ENCODE results near the gene SPATA24.

The SPATA24 gene

GRCh38 chr5:139408191-139408590 lies 4.3 kb upstream of the SPATA24 start:
- no peak for ATAC-seq

GRCh38 chr5:139407517-139407916 lies 3.6 kb upstream of the SPATA24 start:
- no peak for ATAC-seq
- no peak for TF ChIP-seq CSDC2 (CRISPR knock-in tag; IDR thresholded peaks at IDR 0.05)
- no peak for TF ChIP-seq GLIS3 (CRISPR knock-in tag; IDR thresholded peaks at IDR 0.05)
- TF ChIP-seq ZNF8 (CRISPR knock-in tag; IDR thresholded peaks at IDR 0.05), result no peak
- no peak for TF ChIP-seq ZFP3 (CRISPR knock-in tag; IDR thresholded peaks at IDR 0.05)
- TF ChIP-seq, protein P1, sequence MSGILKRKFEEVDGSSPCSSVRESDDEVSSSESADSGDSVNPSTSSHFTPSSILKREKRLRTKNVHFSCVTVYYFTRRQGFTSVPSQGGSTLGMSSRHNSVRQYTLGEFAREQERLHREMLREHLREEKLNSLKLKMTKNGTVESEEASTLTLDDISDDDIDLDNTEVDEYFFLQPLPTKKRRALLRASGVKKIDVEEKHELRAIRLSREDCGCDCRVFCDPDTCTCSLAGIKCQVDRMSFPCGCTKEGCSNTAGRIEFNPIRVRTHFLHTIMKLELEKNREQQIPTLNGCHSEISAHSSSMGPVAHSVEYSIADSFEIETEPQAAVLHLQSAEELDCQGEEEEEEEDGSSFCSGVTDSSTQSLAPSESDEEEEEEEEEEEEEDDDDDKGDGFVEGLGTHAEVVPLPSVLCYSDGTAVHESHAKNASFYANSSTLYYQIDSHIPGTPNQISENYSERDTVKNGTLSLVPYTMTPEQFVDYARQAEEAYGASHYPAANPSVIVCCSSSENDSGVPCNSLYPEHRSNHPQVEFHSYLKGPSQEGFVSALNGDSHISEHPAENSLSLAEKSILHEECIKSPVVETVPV (CRISPR knock-in tag; IDR thresholded peaks at IDR 0.05), result no peak
- TF ChIP-seq ZNF565 (CRISPR knock-in tag; conservative IDR thresholded peaks at IDR 0.05; ENCODE audit: low read depth), result no peak
- TF ChIP-seq POU6F1 (CRISPR knock-in tag; IDR thresholded peaks at IDR 0.05; ENCODE audit: borderline replicate concordance, low read depth), result no peak
- no peak for TF ChIP-seq ZC3H10 (CRISPR knock-in tag; IDR thresholded peaks at IDR 0.05)
- TF ChIP-seq ESRRG (CRISPR knock-in tag; IDR thresholded peaks at IDR 0.05), result no peak
- TF ChIP-seq TOX (CRISPR knock-in tag; IDR thresholded peaks at IDR 0.05; ENCODE audit: borderline replicate concordance), result no peak
- TF ChIP-seq ZNF70 (CRISPR knock-in tag; IDR thresholded peaks at IDR 0.05), result no peak
- TF ChIP-seq TCF4 (CRISPR knock-in tag; IDR thresholded peaks at IDR 0.05; ENCODE audit: borderline replicate concordance), result no peak
- TF ChIP-seq RARB (CRISPR knock-in tag; IDR thresholded peaks at IDR 0.05), result no peak
- TF ChIP-seq BACH2 (CRISPR knock-in tag; IDR thresholded peaks at IDR 0.05; ENCODE audit: borderline replicate concordance), result no peak
- no peak for TF ChIP-seq PATZ1 (CRISPR knock-in tag; IDR thresholded peaks at IDR 0.05; ENCODE audit: borderline replicate concordance)
- no peak for TF ChIP-seq ISL1 (CRISPR knock-in tag; IDR thresholded peaks at IDR 0.05)
- no peak for TF ChIP-seq ARNTL (CRISPR knock-in tag; IDR thresholded peaks at IDR 0.05; ENCODE audit: borderline replicate concordance, low read depth)

More at GRCh38 chr5:139408191-139408590, 4.3 kb upstream of the SPATA24 start:
- TF ChIP-seq, protein P2, sequence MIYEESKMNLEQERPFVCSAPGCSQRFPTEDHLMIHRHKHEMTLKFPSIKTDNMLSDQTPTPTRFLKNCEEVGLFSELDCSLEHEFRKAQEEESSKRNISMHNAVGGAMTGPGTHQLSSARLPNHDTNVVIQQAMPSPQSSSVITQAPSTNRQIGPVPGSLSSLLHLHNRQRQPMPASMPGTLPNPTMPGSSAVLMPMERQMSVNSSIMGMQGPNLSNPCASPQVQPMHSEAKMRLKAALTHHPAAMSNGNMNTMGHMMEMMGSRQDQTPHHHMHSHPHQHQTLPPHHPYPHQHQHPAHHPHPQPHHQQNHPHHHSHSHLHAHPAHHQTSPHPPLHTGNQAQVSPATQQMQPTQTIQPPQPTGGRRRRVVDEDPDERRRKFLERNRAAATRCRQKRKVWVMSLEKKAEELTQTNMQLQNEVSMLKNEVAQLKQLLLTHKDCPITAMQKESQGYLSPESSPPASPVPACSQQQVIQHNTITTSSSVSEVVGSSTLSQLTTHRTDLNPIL (CRISPR knock-in tag; IDR thresholded peaks at IDR 0.05; ENCODE audit: low read depth), result no peak
- TF ChIP-seq ESRRG (CRISPR knock-in tag; IDR thresholded peaks at IDR 0.05), result no peak
- no peak for TF ChIP-seq GLIS3 (CRISPR knock-in tag; IDR thresholded peaks at IDR 0.05)
- TF ChIP-seq ISL1 (CRISPR knock-in tag; IDR thresholded peaks at IDR 0.05), result no peak
- TF ChIP-seq TOX (CRISPR knock-in tag; IDR thresholded peaks at IDR 0.05; ENCODE audit: borderline replicate concordance), result no peak
- no peak for TF ChIP-seq TSHZ2 (CRISPR knock-in tag; IDR thresholded peaks at IDR 0.05)
- no peak for TF ChIP-seq ZNF8 (CRISPR knock-in tag; IDR thresholded peaks at IDR 0.05)
- no peak for TF ChIP-seq PATZ1 (CRISPR knock-in tag; IDR thresholded peaks at IDR 0.05; ENCODE audit: borderline replicate concordance)
- no peak for TF ChIP-seq PPARA (CRISPR knock-in tag; IDR thresholded peaks at IDR 0.05; ENCODE audit: borderline replicate concordance)
- no peak for TF ChIP-seq BACH2 (CRISPR knock-in tag; IDR thresholded peaks at IDR 0.05; ENCODE audit: borderline replicate concordance)
- TF ChIP-seq CSDC2 (CRISPR knock-in tag; IDR thresholded peaks at IDR 0.05), result no peak
- TF ChIP-seq ZNF565 (CRISPR knock-in tag; conservative IDR thresholded peaks at IDR 0.05; ENCODE audit: low read depth), result no peak
- no peak for TF ChIP-seq RARB (CRISPR knock-in tag; IDR thresholded peaks at IDR 0.05)
- no peak for TF ChIP-seq ZFP30 (CRISPR knock-in tag; IDR thresholded peaks at IDR 0.05)

Measured in SK-N-SH treated with all-trans-retinoic acid at 6 μM for 48 hours (cell line).